ENCODE measurements around the gene SPATA17. TPM values are rescaled to one million over a fixed set of nuclear protein-coding genes. Genes with fewer than 3 reads are reported as not detected.

Gene SPATA17
- total and polyA plus RNA-seq, 7 donors = 0.34 to 0.56 (median 0.52) TPM; not detected in 2

DNA sequence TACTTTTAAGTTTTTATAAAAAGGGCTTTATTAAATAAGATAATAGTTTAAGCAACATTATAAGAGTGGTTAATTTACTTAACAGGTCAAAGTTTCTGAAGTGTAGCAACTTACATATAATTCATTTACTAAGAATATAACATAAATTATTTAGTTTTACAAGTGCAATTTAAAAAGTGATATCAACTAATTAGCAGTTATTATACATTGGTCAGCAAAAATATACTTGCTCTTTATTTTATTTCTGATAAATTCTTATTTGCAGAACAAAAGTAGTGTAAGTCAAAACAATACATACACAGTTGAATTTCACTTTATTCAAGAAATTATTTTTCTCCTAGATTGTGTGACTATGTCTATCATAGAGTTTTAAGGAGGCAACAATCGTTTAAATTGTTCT, 215.6 kb downstream of the SPATA17 start:
- 63 to 74% (median 73%) methylated on average over 1 of the region's 1 CpG for WGBS, 3 donors

DNA sequence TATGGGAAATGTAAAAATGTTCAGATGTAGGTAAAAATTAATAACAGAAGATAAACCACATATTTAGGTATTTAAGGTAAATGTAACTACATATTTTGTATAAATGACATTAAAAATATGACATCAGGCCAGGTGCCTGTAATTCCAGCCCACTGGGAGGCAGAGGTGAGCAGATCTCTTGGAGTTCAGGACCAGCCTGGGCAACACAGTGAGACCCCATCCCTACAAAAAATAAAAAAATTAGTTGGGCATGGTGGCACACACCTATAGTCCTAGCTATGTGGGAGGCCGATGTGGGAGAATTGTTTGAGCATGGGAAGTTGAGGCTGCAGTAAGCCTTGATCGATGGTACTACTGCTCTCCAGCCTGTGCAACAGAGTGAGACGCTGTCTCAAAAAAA, 216.5 kb downstream of the SPATA17 start:
- H3K27me3 ChIP-seq (ENCODE audit: insufficient read depth in 3 of 3, low read length in 2 of 3) = no peaks in the 10 kb centered on the region
- ATAC-seq = no peak
- no peak for DNase-seq
- no peak overlapping the region for H3K4me3 ChIP-seq
- no peaks in the 10 kb centered on the region for H3K36me3 ChIP-seq (ENCODE audit: insufficient read depth in 1 of 2, low read depth in 1 of 2)
- H3K9me3 ChIP-seq = no peaks in the 10 kb centered on the region
- TF ChIP-seq, protein P1, sequence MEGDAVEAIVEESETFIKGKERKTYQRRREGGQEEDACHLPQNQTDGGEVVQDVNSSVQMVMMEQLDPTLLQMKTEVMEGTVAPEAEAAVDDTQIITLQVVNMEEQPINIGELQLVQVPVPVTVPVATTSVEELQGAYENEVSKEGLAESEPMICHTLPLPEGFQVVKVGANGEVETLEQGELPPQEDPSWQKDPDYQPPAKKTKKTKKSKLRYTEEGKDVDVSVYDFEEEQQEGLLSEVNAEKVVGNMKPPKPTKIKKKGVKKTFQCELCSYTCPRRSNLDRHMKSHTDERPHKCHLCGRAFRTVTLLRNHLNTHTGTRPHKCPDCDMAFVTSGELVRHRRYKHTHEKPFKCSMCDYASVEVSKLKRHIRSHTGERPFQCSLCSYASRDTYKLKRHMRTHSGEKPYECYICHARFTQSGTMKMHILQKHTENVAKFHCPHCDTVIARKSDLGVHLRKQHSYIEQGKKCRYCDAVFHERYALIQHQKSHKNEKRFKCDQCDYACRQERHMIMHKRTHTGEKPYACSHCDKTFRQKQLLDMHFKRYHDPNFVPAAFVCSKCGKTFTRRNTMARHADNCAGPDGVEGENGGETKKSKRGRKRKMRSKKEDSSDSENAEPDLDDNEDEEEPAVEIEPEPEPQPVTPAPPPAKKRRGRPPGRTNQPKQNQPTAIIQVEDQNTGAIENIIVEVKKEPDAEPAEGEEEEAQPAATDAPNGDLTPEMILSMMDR (IDR thresholded peaks at IDR 0.05) = no peak
- no peak overlapping the region for H3K27ac ChIP-seq
- intact Hi-C loops (cut with DNase I) = no loop called here
- no peaks in the 10 kb centered on the region for H3K4me1 ChIP-seq
- WGBS, 3 donors = 90 to 95% (median 94%) methylated on average over 3 of the region's 3 CpGs

More for the DNA sequence above, 215.6 kb downstream of the SPATA17 start:
- intact Hi-C loops (cut with DNase I) = no loop called here
- no peaks in the 10 kb centered on the region for H3K27me3 ChIP-seq (ENCODE audit: insufficient read depth in 3 of 3, low read length in 2 of 3)
- no peak overlapping the region for H3K27ac ChIP-seq
- H3K36me3 ChIP-seq (ENCODE audit: insufficient read depth in 1 of 2, low read depth in 1 of 2) = no peaks in the 10 kb centered on the region
- H3K4me3 ChIP-seq = no peak overlapping the region
- ATAC-seq (no peak), DNase-seq (no peak)
- TF ChIP-seq, protein P1 (IDR thresholded peaks at IDR 0.05) = no peak
- H3K4me1 ChIP-seq = no peaks in the 10 kb centered on the region
- no peaks in the 10 kb centered on the region for H3K9me3 ChIP-seq

DNA sequence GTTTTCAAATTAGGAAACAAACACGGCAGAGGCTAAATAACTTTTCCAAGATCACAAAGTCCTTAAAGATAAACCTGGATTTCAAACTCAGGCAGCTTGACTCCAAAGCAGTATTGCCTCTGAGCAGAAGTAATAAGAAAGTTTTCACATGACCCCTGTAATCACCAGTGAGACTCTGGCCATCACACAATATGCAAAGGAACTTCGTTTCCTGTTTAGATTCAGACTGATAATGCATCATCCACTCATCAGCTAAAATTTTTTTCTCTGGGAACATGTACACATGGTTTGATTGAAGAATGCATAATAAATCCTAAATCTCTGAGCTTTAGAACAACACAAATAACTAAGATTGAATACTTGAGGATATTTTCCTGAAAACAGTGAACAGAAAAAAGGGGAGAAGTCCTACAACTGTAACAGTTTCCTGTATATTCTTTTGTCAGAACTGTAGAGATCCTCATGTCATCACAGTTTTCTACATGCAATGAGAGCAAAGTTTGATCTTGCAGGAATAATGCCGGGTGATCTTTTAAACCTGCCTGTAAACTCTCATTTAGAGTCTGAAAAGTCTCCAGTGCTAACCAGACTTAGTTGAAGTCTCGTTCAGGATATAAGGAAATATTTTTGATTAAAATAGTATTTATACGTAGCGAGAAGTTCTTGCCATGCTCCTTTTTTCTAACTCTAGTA, 225.3 kb downstream of the SPATA17 start:
- no peaks in the 10 kb centered on the region for H3K27me3 ChIP-seq (ENCODE audit: insufficient read depth in 3 of 3, low read length in 2 of 3)
- intact Hi-C loops (cut with DNase I) = no loop called here
- WGBS, 3 donors = 48 to 62% (median 53%) methylated on average over 6 of the region's 6 CpGs
- H3K36me3 ChIP-seq (ENCODE audit: insufficient read depth in 1 of 2, low read depth in 1 of 2) = no peaks in the 10 kb centered on the region
- TF ChIP-seq, protein P1 (IDR thresholded peaks at IDR 0.05) = no peak
- no peaks in the 10 kb centered on the region for H3K4me1 ChIP-seq
- H3K9me3 ChIP-seq = no peaks in the 10 kb centered on the region
- DNase-seq (no peak), ATAC-seq (no peak)
- H3K27ac ChIP-seq = no peak overlapping the region
- no peak overlapping the region for H3K4me3 ChIP-seq

DNA sequence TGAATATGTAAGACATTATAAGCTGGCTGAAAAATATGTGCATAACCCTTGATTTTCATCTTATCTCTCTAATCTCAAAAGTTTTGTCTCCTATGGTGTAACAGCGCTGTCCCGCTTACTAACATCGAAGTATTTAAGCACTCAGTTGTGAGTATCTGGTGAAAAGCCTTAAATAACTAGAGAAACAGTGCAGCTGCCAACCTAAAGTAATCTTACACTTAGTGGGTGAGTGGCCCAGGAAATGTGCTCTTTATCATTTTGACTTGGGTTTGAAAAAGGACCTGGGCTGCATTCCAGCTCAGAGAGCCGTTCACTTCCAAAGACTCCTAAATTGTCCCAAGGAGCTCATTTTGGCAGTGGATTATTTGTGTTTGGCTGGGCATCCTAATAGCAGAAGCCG, 225.9 kb downstream of the SPATA17 start:
- intact Hi-C loops (cut with DNase I) = no loop called here
- Histone ChIP-seq H3K4me3 (no peak overlapping the region), H3K4me1 (no peaks in the 10 kb centered on the region), H3K36me3 (ENCODE audit: insufficient read depth in 1 of 2, low read depth in 1 of 2) (no peaks in the 10 kb centered on the region), H3K9me3 (no peaks in the 10 kb centered on the region), H3K27me3 (ENCODE audit: insufficient read depth in 3 of 3, low read length in 2 of 3) (no peaks in the 10 kb centered on the region), H3K27ac (no peak overlapping the region)
- no peak for ATAC-seq
- no peak for DNase-seq
- 13 to 27% (median 25%) methylated on average over 5 of the region's 5 CpGs for WGBS, 3 donors
- TF ChIP-seq, protein P1 (IDR thresholded peaks at IDR 0.05) = no peak

DNA sequence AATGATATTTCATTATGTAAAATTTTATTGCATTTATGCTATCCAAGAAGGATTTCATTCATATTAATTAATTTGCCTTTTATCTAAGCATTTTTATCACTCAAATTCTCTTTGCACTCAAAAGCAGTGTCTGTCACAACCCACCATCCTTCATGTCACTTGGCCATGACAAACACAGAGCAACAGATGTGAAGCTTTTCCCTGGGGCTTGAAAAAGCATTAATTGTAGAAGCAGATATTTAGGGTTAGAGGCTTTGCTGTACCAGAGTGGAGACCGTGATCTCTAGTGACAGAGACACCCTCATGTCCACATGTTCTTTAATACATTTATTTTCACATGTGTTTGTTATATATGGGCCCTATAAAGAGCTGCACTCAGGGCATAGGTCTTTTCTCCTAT, 230.5 kb downstream of the SPATA17 start:
- H3K27ac ChIP-seq = no peak overlapping the region
- TF ChIP-seq, protein P1 (IDR thresholded peaks at IDR 0.05) = no peak
- ATAC-seq (no peak), DNase-seq (no peak)
- no peaks in the 10 kb centered on the region for H3K36me3 ChIP-seq (ENCODE audit: insufficient read depth in 1 of 2, low read depth in 1 of 2)
- no peaks in the 10 kb centered on the region for H3K9me3 ChIP-seq
- H3K4me3 ChIP-seq = no peak overlapping the region
- WGBS, 3 donors = 19 to 36% (median 30%) methylated on average over 1 of the region's 1 CpG
- no peaks in the 10 kb centered on the region for H3K27me3 ChIP-seq (ENCODE audit: insufficient read depth in 3 of 3, low read length in 2 of 3)
- intact Hi-C loops (cut with DNase I) = no loop called here
- no peaks in the 10 kb centered on the region for H3K4me1 ChIP-seq

Data from psoas muscle (tissue), 8 donors.